Rectal smooth muscle tissue (tissue), 1 donor: ENCODE measurements around the gene NKX1-2.

Experiments
- H3K27ac ChIP-seq: one replicate; pipeline ENCODE4 v1.7.0; 2013; ENCODE audit warnings: low read depth, low read length, inconsistent platforms
- H3K27me3 ChIP-seq: one replicate; pipeline ENCODE4 v1.7.0; 2013; ENCODE audit warnings: low read length; ENCODE audit not compliant: control insufficient read depth, insufficient read depth
- H3K36me3 ChIP-seq: one replicate; pipeline ENCODE4 v1.7.0; 2013; ENCODE audit warnings: low read length; ENCODE audit not compliant: control insufficient read depth, insufficient read depth
- H3K4me1 ChIP-seq: one replicate; pipeline ENCODE4 v1.7.0; 2013; ENCODE audit warnings: low read length; ENCODE audit not compliant: control insufficient read depth, insufficient read depth
- H3K4me3 ChIP-seq: one replicate; pipeline ENCODE4 v1.7.0; 2013; ENCODE audit warnings: low read length
- H3K9ac ChIP-seq: one replicate; pipeline ENCODE4 v1.7.0; 2013; ENCODE audit warnings: low read length

Gene NKX1-2

GRCh38 chr10:124450012-124450782 lies at the start of gene NKX1-2:
TSS of gene NKX1-2 (minus strand) at chr10:124450035. CDS start at chr10:124449943, 92 bp downstream.
- Histone ChIP-seq H3K9ac (no peak within 1 kb of the TSS), H3K4me3 (no peak within 1 kb of the TSS)

GRCh38 chr10:124498056-124498455 lies 48.2 kb upstream of the NKX1-2 start:
- Histone ChIP-seq H3K27me3 (no peaks in the 10 kb centered on the region), H3K27ac (no peak overlapping the region), H3K9ac (no peak overlapping the region), H3K36me3 (peaks cover 5% of the 10 kb centered on the region), H3K4me1 (no peaks in the 10 kb centered on the region), H3K4me3 (no peak overlapping the region)

More at GRCh38 chr10:124450012-124450782, at the start of gene NKX1-2:
- H3K4me1 ChIP-seq: no peaks in the 10 kb centered on the region
- H3K36me3 ChIP-seq: no peaks in the 10 kb centered on the region
- H3K27ac ChIP-seq: no peak within 1 kb of the TSS
- H3K27me3 ChIP-seq: peaks cover 26% of the 10 kb centered on the region

GRCh38 chr10:124497196-124497881 lies 47.5 kb upstream of the NKX1-2 start:
- no peak overlapping the region for H3K4me3 ChIP-seq
- peaks cover 5% of the 10 kb centered on the region for H3K36me3 ChIP-seq
- H3K4me1 ChIP-seq: no peaks in the 10 kb centered on the region
- H3K9ac ChIP-seq: no peak overlapping the region
- H3K27me3 ChIP-seq: no peaks in the 10 kb centered on the region
- no peak overlapping the region for H3K27ac ChIP-seq

- Histone ChIP-seq H3K4me3 (no peak overlapping the region), H3K27me3 (no peaks in the 10 kb centered on the region), H3K9ac (no peak overlapping the region), H3K4me1 (no peaks in the 10 kb centered on the region), H3K36me3 (peaks cover 5% of the 10 kb centered on the region), H3K27ac (no peak overlapping the region)
These were observed 46.8 kb upstream of the NKX1-2 start for GRCh38 chr10:124496620-124497019.

- H3K27ac ChIP-seq: no peak overlapping the region
- no peaks in the 10 kb centered on the region for H3K27me3 ChIP-seq
- no peaks in the 10 kb centered on the region for H3K4me1 ChIP-seq
- peaks cover 3% of the 10 kb centered on the region for H3K36me3 ChIP-seq
- no peak overlapping the region for H3K4me3 ChIP-seq
- H3K9ac ChIP-seq: no peak overlapping the region
These were observed 46.3 kb upstream of the NKX1-2 start for GRCh38 chr10:124496150-124496549.

GRCh38 chr10:124495725-124496124 lies 45.9 kb upstream of the NKX1-2 start:
- no peak overlapping the region for H3K9ac ChIP-seq
- no peaks in the 10 kb centered on the region for H3K36me3 ChIP-seq
- H3K4me1 ChIP-seq: no peaks in the 10 kb centered on the region
- no peak overlapping the region for H3K27ac ChIP-seq
- no peaks in the 10 kb centered on the region for H3K27me3 ChIP-seq
- no peak overlapping the region for H3K4me3 ChIP-seq

- no peak overlapping the region for H3K27ac ChIP-seq
- no peak overlapping the region for H3K9ac ChIP-seq
- no peak overlapping the region for H3K4me3 ChIP-seq
- H3K36me3 ChIP-seq: no peaks in the 10 kb centered on the region
- no peaks in the 10 kb centered on the region for H3K27me3 ChIP-seq
- H3K4me1 ChIP-seq: no peaks in the 10 kb centered on the region
These were observed 45.3 kb upstream of the NKX1-2 start for GRCh38 chr10:124495162-124495561.

- no peaks in the 10 kb centered on the region for H3K27me3 ChIP-seq
- no peak overlapping the region for H3K27ac ChIP-seq
- no peaks in the 10 kb centered on the region for H3K4me1 ChIP-seq
- no peak overlapping the region for H3K9ac ChIP-seq
- no peaks in the 10 kb centered on the region for H3K36me3 ChIP-seq
- no peak overlapping the region for H3K4me3 ChIP-seq
These were observed 44.4 kb upstream of the NKX1-2 start for GRCh38 chr10:124494046-124494807.

GRCh38 chr10:124493214-124493882 lies 43.5 kb upstream of the NKX1-2 start:
- no peak overlapping the region for H3K27ac ChIP-seq
- H3K4me3 ChIP-seq: no peak overlapping the region
- peaks cover 3% of the 10 kb centered on the region for H3K36me3 ChIP-seq
- H3K4me1 ChIP-seq: no peaks in the 10 kb centered on the region
- H3K27me3 ChIP-seq: no peaks in the 10 kb centered on the region
- no peak overlapping the region for H3K9ac ChIP-seq

GRCh38 chr10:124492266-124492665 lies 42.4 kb upstream of the NKX1-2 start:
- Histone ChIP-seq H3K36me3 (peaks cover 3% of the 10 kb centered on the region), H3K9ac (no peak overlapping the region), H3K4me1 (no peaks in the 10 kb centered on the region), H3K27ac (no peak overlapping the region), H3K4me3 (no peak overlapping the region), H3K27me3 (no peaks in the 10 kb centered on the region)

GRCh38 chr10:124491105-124491504 lies 41.3 kb upstream of the NKX1-2 start:
- H3K27me3 ChIP-seq: no peaks in the 10 kb centered on the region
- H3K4me1 ChIP-seq: no peaks in the 10 kb centered on the region
- no peak overlapping the region for H3K9ac ChIP-seq
- H3K27ac ChIP-seq: no peak overlapping the region
- peaks cover 3% of the 10 kb centered on the region for H3K36me3 ChIP-seq
- no peak overlapping the region for H3K4me3 ChIP-seq

- peaks cover 3% of the 10 kb centered on the region for H3K36me3 ChIP-seq
- no peak overlapping the region for H3K27ac ChIP-seq
- H3K27me3 ChIP-seq: no peaks in the 10 kb centered on the region
- H3K9ac ChIP-seq: no peak overlapping the region
- no peaks in the 10 kb centered on the region for H3K4me1 ChIP-seq
- no peak overlapping the region for H3K4me3 ChIP-seq
These were observed 36.8 kb upstream of the NKX1-2 start for GRCh38 chr10:124486635-124487034.
